CD4-positive, alpha-beta T cell treated with Interleukin-4 for 4 hours (primary cell): Measurements from ENCODE around the gene MSI2.

Experiments
- DNase-seq: peaks from one replicate; pipeline ENCODE4 v3.0.0-alpha.2; 2020

MSI2 gene

GRCh38 chr17:57655553-57655952 is 399.2 kb downstream of the MSI2 start:
- no peak for DNase-seq

GRCh38 chr17:57657211-57657610 is 400.9 kb downstream of the MSI2 start:
- DNase-seq, result no peak

GRCh38 chr17:57662041-57662440 is 405.7 kb downstream of the MSI2 start:
- DNase-seq, result no peak

- peak; percentile 50 for DNase-seq
Measured at GRCh38 chr17:57662644-57663308, 406.5 kb downstream of the MSI2 start.

GRCh38 chr17:57663326-57664070 is 407.2 kb downstream of the MSI2 start:
- DNase-seq, result no peak

- DNase-seq, result no peak
Measured at GRCh38 chr17:57665128-57665527, 408.8 kb downstream of the MSI2 start.

- DNase-seq, result no peak
Measured at GRCh38 chr17:57665696-57666095, 409.4 kb downstream of the MSI2 start.

GRCh38 chr17:57666201-57666870 is 410.0 kb downstream of the MSI2 start:
- no peak for DNase-seq

- DNase-seq, result no peak
Measured at GRCh38 chr17:57666946-57667345, 410.6 kb downstream of the MSI2 start.

GRCh38 chr17:57667461-57667923 is 411.2 kb downstream of the MSI2 start:
- DNase-seq, result no peak

- no peak for DNase-seq
Measured at GRCh38 chr17:57668332-57668731, 412.0 kb downstream of the MSI2 start.

GRCh38 chr17:57669671-57670529 is 413.6 kb downstream of the MSI2 start:
- no peak for DNase-seq

GRCh38 chr17:57670769-57671569 is 414.6 kb downstream of the MSI2 start:
- DNase-seq, result no peak

GRCh38 chr17:57671667-57672632 is 415.6 kb downstream of the MSI2 start:
- DNase-seq, result peak; percentile 72

GRCh38 chr17:57672971-57673370 is 416.6 kb downstream of the MSI2 start:
- DNase-seq, result no peak

GRCh38 chr17:57674894-57675293 is 418.6 kb downstream of the MSI2 start:
- DNase-seq, result no peak

GRCh38 chr17:57675427-57676387 is 419.4 kb downstream of the MSI2 start:
- DNase-seq, result no peak

- no peak for DNase-seq
Measured at GRCh38 chr17:57676543-57676942, 420.2 kb downstream of the MSI2 start.

- no peak for DNase-seq
Measured at GRCh38 chr17:57677301-57677700, 421.0 kb downstream of the MSI2 start.

- no peak for DNase-seq
Measured at GRCh38 chr17:57677858-57678257, 421.5 kb downstream of the MSI2 start.
